Right atrium auricular region (tissue), 2 donors: ENCODE results near the gene PPP2R2C. TPM values are rescaled to one million over a fixed set of nuclear protein-coding genes. Genes with fewer than 3 reads are reported as not detected.

Source experiments
- DNase-seq: peaks from one replicate; pipeline ENCODE4 v3.0.0-alpha.2; 2019; ENCODE audit warnings: low spot score
- H3K27ac ChIP-seq, 2 donors: fragments of 200-600 bp; sonication (generic); 1 replicate in 1 of 2; 2 replicates in 1 of 2; pipeline ENCODE4 v1.5.1; 2016 to 2019
- H3K27me3 ChIP-seq, 2 donors: fragments of 200-600 bp; sonication (generic); one replicate each; pipeline versions ENCODE4 v1.5.1 to v1.6.0; 2017 to 2019
- H3K36me3 ChIP-seq: fragments of 200-600 bp; sonication (generic); one replicate; pipeline ENCODE4 v1.5.1; 2016
- H3K4me1 ChIP-seq, 2 donors: fragments of 200-600 bp; sonication (generic); one replicate each; pipeline versions ENCODE4 v1.5.1 to v1.6.0; 2017 to 2019
- H3K4me3 ChIP-seq, 2 donors: fragments of 200-600 bp; sonication (generic); 1 replicate in 1 of 2; 2 replicates in 1 of 2; pipeline ENCODE4 v1.5.1; 2017 to 2019; ENCODE audit warnings: mild to moderate bottlenecking in 1 of 2, moderate library complexity in 1 of 2
- H3K9me3 ChIP-seq, 2 donors: fragments of 200-600 bp; sonication (generic); one replicate each; pipeline ENCODE4 v1.5.1; 2019
- total RNA-seq, 2 donors: library from RNA; depleted of rRNA; stranded (reverse); fragments of >200 nt; gene quantifications; one replicate each; pipeline ENCODE4 v1.1.0, GENCODE V29; 2016
- TF ChIP-seq, protein P1 (sequence below), 2 donors: fragments of 200-600 bp; sonication (generic); IDR thresholded peaks; one replicate each; pipeline ENCODE4 v1.5.1; 2019; ENCODE audit warnings: antibody characterized with exemption in 2 of 2

The PPP2R2C gene
- total RNA-seq, 2 donors from 2014 or later: 4.6 to 5.7 TPM

DNA sequence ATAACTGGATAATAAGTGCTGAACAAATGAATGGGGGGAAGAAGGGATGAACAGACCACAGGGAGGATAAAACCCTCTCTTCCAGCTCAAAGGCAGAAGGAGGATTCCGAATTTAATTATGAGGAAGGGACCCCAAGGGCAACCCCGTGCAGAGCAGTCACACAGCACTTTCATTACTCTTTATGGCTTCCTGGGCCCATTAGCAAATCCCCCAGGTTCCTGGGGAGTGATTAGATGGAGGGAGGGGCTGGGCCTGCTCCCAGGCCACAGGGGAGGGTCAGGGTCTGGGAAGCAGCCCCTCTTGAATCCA is 67.1 kb downstream of the PPP2R2C start:
- Histone ChIP-seq H3K27me3 (peaks cover 0 to 7% of the 10 kb centered on the region in 2 donors), H3K27ac (no peak overlapping the region), H3K4me1 (no peaks in the 10 kb centered on the region), H3K36me3 (no peaks in the 10 kb centered on the region), H3K4me3 (no peak overlapping the region), H3K9me3 (no peaks in the 10 kb centered on the region)
- no peak for DNase-seq
- TF ChIP-seq, protein P1, sequence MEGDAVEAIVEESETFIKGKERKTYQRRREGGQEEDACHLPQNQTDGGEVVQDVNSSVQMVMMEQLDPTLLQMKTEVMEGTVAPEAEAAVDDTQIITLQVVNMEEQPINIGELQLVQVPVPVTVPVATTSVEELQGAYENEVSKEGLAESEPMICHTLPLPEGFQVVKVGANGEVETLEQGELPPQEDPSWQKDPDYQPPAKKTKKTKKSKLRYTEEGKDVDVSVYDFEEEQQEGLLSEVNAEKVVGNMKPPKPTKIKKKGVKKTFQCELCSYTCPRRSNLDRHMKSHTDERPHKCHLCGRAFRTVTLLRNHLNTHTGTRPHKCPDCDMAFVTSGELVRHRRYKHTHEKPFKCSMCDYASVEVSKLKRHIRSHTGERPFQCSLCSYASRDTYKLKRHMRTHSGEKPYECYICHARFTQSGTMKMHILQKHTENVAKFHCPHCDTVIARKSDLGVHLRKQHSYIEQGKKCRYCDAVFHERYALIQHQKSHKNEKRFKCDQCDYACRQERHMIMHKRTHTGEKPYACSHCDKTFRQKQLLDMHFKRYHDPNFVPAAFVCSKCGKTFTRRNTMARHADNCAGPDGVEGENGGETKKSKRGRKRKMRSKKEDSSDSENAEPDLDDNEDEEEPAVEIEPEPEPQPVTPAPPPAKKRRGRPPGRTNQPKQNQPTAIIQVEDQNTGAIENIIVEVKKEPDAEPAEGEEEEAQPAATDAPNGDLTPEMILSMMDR (IDR thresholded peaks at IDR 0.05): no peak

DNA sequence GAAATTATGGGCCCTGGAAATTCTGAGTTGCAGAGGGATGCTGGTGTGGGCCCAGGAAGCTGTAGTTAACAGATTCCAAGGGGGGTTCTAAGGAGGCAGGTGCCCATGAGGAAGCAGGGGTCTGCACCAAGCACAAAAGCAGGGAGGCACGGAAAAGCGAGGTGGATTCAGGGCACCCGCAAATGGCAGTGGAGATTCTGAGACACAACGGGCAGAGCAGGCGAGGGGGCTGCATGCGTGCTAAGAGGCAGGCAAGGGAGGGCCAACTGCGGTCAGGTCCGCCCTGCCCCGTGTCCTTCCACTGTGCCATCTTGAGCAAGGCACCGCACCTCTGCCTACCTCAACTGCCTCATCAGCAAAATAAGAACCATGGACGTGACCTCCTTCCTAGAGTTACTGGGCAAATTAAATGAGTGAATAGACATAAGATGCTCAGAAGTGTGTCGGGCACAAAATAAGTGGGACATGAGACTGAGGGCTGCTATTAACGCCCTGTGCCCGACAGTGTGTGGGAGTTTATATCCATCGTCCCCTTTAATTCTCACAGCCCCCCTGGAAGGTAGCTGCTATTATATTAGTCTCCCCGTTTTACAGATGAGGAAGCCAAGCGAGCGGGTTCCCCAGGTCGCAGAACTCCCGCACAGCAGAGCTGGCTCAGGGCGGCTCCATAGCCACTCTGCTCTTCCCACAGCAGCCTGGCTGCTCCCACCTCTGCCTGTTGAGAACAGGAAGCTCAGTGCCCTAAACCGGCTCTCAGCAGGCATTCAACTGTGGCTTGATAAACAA is 67.6 kb downstream of the PPP2R2C start:
- no peaks in the 10 kb centered on the region for H3K36me3 ChIP-seq
- TF ChIP-seq, protein P1 (IDR thresholded peaks at IDR 0.05): no peak
- H3K4me1 ChIP-seq: no peaks in the 10 kb centered on the region
- DNase-seq: no peak
- H3K9me3 ChIP-seq: no peaks in the 10 kb centered on the region
- no peak overlapping the region for H3K4me3 ChIP-seq
- H3K27me3 ChIP-seq: peaks cover 0 to 7% of the 10 kb centered on the region in 2 donors
- no peak overlapping the region for H3K27ac ChIP-seq

DNA sequence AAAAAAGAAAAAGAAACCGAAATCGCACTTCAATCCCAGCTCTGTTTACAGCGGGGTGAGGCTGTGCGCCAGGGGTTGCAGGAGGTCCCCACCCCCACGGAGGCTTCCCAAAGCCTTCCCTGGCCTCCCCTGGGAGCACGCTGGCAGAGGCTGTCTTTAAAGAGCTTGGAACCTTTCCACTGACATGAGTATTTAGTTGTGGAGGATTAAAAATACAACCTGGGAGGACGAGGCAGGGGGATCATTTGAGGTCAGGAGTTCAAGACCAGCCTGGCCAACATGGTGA is 69.1 kb downstream of the PPP2R2C start:
- no peak overlapping the region for H3K4me3 ChIP-seq
- TF ChIP-seq, protein P1 (IDR thresholded peaks at IDR 0.05): no peak
- H3K9me3 ChIP-seq: no peaks in the 10 kb centered on the region
- no peak overlapping the region for H3K27ac ChIP-seq
- H3K36me3 ChIP-seq: no peaks in the 10 kb centered on the region
- H3K27me3 ChIP-seq: peaks cover 0 to 7% of the 10 kb centered on the region in 2 donors
- no peaks in the 10 kb centered on the region for H3K4me1 ChIP-seq
- DNase-seq: no peak

DNA sequence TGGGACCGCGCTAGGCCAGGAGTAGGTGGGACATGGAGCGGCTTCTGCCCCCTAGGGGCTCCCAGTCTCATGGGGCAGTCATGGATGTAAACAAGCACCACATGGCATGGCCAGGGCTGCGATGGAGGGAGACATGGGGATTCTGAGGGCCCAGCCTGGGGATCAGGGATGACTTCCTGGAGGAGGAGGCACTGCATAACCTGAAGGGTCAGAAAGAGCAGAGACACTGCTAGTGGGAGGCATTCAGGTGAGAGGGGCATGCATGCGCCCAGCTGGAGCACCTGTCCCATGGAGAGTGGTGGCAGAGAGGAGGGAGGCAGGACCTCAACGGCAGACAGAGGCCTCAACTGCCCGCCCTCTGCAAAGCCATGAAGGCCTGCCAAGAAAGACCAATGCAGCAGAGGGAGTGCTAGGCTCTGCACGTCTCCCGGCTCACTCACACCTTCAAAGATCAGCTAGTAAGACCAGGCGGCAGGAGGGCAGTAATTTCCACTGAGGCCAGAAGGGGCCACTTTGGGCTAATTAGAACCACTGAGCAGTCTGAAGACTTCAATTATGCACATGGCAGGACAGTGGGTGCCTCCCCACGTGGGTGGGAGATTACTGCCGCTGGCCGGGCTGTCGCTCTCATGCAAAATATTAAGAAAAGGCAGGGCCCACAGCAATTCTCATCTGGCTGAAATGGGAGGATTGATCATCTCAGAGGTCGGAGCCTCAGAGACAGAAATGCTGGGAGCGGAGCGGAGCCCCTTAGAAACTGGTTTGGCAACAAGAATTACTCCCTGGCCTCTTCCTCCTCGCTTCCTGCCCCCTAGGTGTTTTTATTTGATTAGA is 69.6 kb downstream of the PPP2R2C start:
- DNase-seq: no peak
- H3K4me1 ChIP-seq: no peaks in the 10 kb centered on the region
- H3K9me3 ChIP-seq: no peaks in the 10 kb centered on the region
- H3K36me3 ChIP-seq: no peaks in the 10 kb centered on the region
- peaks cover 0 to 7% of the 10 kb centered on the region in 2 donors for H3K27me3 ChIP-seq
- no peak overlapping the region for H3K4me3 ChIP-seq
- TF ChIP-seq, protein P1 (IDR thresholded peaks at IDR 0.05): no peak
- H3K27ac ChIP-seq: no peak overlapping the region

DNA sequence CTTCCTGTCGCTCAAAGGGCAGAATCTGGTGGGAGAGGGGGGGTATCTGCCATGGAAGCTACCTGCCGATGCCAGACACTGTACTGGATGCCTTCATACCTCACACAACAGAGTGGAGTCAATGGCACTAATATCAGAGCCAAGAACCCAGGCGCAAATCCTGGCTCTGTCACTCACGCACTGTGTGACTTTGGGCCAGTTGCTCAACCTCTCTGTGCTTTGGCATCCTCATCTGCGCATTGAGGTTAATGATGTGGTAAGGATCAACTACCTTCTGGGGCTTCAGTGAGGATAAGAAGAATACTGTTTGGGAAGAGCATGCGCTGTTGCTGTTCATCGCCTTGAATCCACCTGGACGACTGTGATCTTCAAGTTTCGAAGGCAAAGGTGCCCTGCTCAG is 70.6 kb downstream of the PPP2R2C start:
- no peak overlapping the region for H3K27ac ChIP-seq
- TF ChIP-seq, protein P1 (IDR thresholded peaks at IDR 0.05): no peak
- H3K27me3 ChIP-seq: peaks cover 0 to 7% of the 10 kb centered on the region in 2 donors
- no peak for DNase-seq
- no peaks in the 10 kb centered on the region for H3K4me1 ChIP-seq
- no peak overlapping the region for H3K4me3 ChIP-seq
- H3K36me3 ChIP-seq: no peaks in the 10 kb centered on the region
- H3K9me3 ChIP-seq: no peaks in the 10 kb centered on the region
